Measurements from ENCODE around the gene RTN3.

The RTN3 gene

GRCh38 chr11:63800921-63801320 is 119.6 kb downstream of the RTN3 start:
- Histone ChIP-seq H3K27me3 (ENCODE audit: control insufficient read depth, insufficient read depth, low read length) (no peaks in the 10 kb centered on the region), H3K9ac (ENCODE audit: low read length) (no peak overlapping the region), H3K4me1 (ENCODE audit: control insufficient read depth, insufficient read depth, low read length) (no peaks in the 10 kb centered on the region), H3K4me3 (ENCODE audit: low read length) (no peak overlapping the region), H3K27ac (ENCODE audit: low read depth, low read length) (no peak overlapping the region), H3K36me3 (ENCODE audit: control insufficient read depth, insufficient read depth, low read length) (no peaks in the 10 kb centered on the region)

- Histone ChIP-seq H3K36me3 (ENCODE audit: control insufficient read depth, insufficient read depth, low read length) (no peaks in the 10 kb centered on the region), H3K4me1 (ENCODE audit: control insufficient read depth, insufficient read depth, low read length) (no peaks in the 10 kb centered on the region), H3K27ac (ENCODE audit: low read depth, low read length) (no peak overlapping the region), H3K9ac (ENCODE audit: low read length) (no peak overlapping the region), H3K4me3 (ENCODE audit: low read length) (no peak overlapping the region), H3K27me3 (ENCODE audit: control insufficient read depth, insufficient read depth, low read length) (no peaks in the 10 kb centered on the region)
Measured at GRCh38 chr11:63802637-63803414, 121.5 kb downstream of the RTN3 start.

- no peaks in the 10 kb centered on the region for H3K36me3 ChIP-seq (ENCODE audit: control insufficient read depth, insufficient read depth, low read length)
- no peaks in the 10 kb centered on the region for H3K27me3 ChIP-seq (ENCODE audit: control insufficient read depth, insufficient read depth, low read length)
- H3K4me3 ChIP-seq (ENCODE audit: low read length), result no peak overlapping the region
- H3K9ac ChIP-seq (ENCODE audit: low read length), result no peak overlapping the region
- H3K27ac ChIP-seq (ENCODE audit: low read depth, low read length), result no peak overlapping the region
- H3K4me1 ChIP-seq (ENCODE audit: control insufficient read depth, insufficient read depth, low read length), result no peaks in the 10 kb centered on the region
Measured at GRCh38 chr11:63804259-63804658, 123.0 kb downstream of the RTN3 start.

- Histone ChIP-seq H3K4me1 (ENCODE audit: control insufficient read depth, insufficient read depth, low read length) (no peaks in the 10 kb centered on the region), H3K27ac (ENCODE audit: low read depth, low read length) (no peak overlapping the region), H3K27me3 (ENCODE audit: control insufficient read depth, insufficient read depth, low read length) (no peaks in the 10 kb centered on the region), H3K36me3 (ENCODE audit: control insufficient read depth, insufficient read depth, low read length) (no peaks in the 10 kb centered on the region), H3K9ac (ENCODE audit: low read length) (no peak overlapping the region), H3K4me3 (ENCODE audit: low read length) (no peak overlapping the region)
Measured at GRCh38 chr11:63805844-63806415, 124.6 kb downstream of the RTN3 start.

All from rectal smooth muscle tissue (tissue), 1 donor.